KMS-11 (cell line): ENCODE results near the gene KCNF1.

Source experiments
- H2AFZ ChIP-seq: fragments of 200-600 bp; sonication (generic); 2 replicates; pipeline ENCODE4 v1.6.1; 2016; ENCODE audit warnings: antibody characterized with exemption, mixed run types, low read depth
- H3K27ac ChIP-seq: fragments of 200-600 bp; sonication (generic); 2 replicates; pipeline ENCODE4 v1.6.1; 2016; ENCODE audit warnings: mild to moderate bottlenecking, mixed run types
- H3K27me3 ChIP-seq: fragments of 200-600 bp; sonication (generic); 2 replicates; pipeline ENCODE4 v1.6.1; 2017; ENCODE audit warnings: mild to moderate bottlenecking, low read depth, mixed run types, moderate library complexity; ENCODE audit not compliant: insufficient read depth
- H3K36me3 ChIP-seq: fragments of 200-600 bp; sonication (generic); 2 replicates; pipeline ENCODE4 v1.6.1; 2017; ENCODE audit warnings: mild to moderate bottlenecking, mixed run types; ENCODE audit not compliant: insufficient read depth
- H3K4me1 ChIP-seq: fragments of 200-600 bp; sonication (generic); 2 replicates; pipeline ENCODE4 v1.6.1; 2016; ENCODE audit warnings: mild to moderate bottlenecking, low read depth, mixed run types; ENCODE audit not compliant: poor library complexity, severe bottlenecking
- H3K4me2 ChIP-seq: fragments of 200-600 bp; sonication (generic); 2 replicates; pipeline ENCODE4 v1.7.0; 2016; ENCODE audit warnings: mild to moderate bottlenecking, mixed run types
- H3K4me3 ChIP-seq: fragments of 200-600 bp; sonication (generic); IDR thresholded peaks from 2 replicates; pipeline ENCODE4 v1.6.1; 2017; ENCODE audit warnings: low read depth, low read length, mixed read lengths; ENCODE audit not compliant: insufficient read depth
- H3K79me2 ChIP-seq: fragments of 200-600 bp; sonication (generic); 2 replicates; pipeline ENCODE4 v1.6.1; 2016; ENCODE audit warnings: low read depth, mixed run types; ENCODE audit not compliant: insufficient read depth
- H3K9ac ChIP-seq: fragments of 200-600 bp; sonication (generic); 2 replicates; pipeline ENCODE4 v1.6.1; 2016; ENCODE audit warnings: mild to moderate bottlenecking, mixed run types
- H4K20me1 ChIP-seq: fragments of 200-600 bp; sonication (generic); 2 replicates; pipeline ENCODE4 v1.6.1; 2016; ENCODE audit warnings: mild to moderate bottlenecking, mixed run types; ENCODE audit not compliant: insufficient read depth
- CTCF ChIP-seq: fragments of 200-600 bp; sonication (generic); conservative IDR thresholded peaks from 2 replicates; pipeline ENCODE4 v1.6.1; 2017; ENCODE audit warnings: low read depth, mild to moderate bottlenecking, antibody characterized with exemption, low read length, moderate library complexity, mixed read lengths

The KCNF1 gene

GRCh38 chr2:10901160-10901939, 10.4 kb upstream of the KCNF1 start:
- Histone ChIP-seq H3K36me3 (no peaks in the 10 kb centered on the region), H3K4me1 (no peaks in the 10 kb centered on the region), H3K4me2 (no peak overlapping the region), H3K4me3 (no peak overlapping the region), H2AFZ (no peak overlapping the region), H3K27me3 (no peaks in the 10 kb centered on the region), H3K27ac (no peak overlapping the region), H3K79me2 (no peaks in the 10 kb centered on the region), H3K9ac (no peak overlapping the region), H4K20me1 (no peaks in the 10 kb centered on the region)
- no peak for TF ChIP-seq CTCF

DNA sequence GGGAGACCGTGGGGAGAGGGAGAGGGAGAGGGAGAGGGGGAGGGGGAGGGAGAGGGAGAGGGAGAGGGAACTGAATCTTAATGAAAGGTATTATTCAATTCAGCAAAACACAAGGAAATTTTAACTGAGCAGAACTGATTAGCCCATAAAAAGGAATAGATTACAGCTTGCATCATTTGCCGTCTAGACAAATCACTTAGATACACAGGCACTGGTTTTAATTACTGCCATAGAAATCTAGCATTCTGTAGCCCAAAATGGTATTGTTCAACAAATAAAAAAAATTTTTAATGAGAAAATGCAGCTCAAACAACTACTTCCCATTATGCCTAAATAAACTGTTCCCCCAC, 7.9 kb upstream of the KCNF1 start:
- no peaks in the 10 kb centered on the region for H3K79me2 ChIP-seq
- H3K9ac ChIP-seq: no peak overlapping the region
- H3K36me3 ChIP-seq: no peaks in the 10 kb centered on the region
- TF ChIP-seq CTCF: no peak
- no peak overlapping the region for H3K4me2 ChIP-seq
- H3K4me3 ChIP-seq: no peak overlapping the region
- no peaks in the 10 kb centered on the region for H4K20me1 ChIP-seq
- no peak overlapping the region for H2AFZ ChIP-seq
- no peaks in the 10 kb centered on the region for H3K27me3 ChIP-seq
- H3K27ac ChIP-seq: no peak overlapping the region
- H3K4me1 ChIP-seq: no peaks in the 10 kb centered on the region

GRCh38 chr2:10904455-10904854, 7.3 kb upstream of the KCNF1 start:
- Histone ChIP-seq H3K79me2 (no peaks in the 10 kb centered on the region), H3K9ac (no peak overlapping the region), H3K27me3 (no peaks in the 10 kb centered on the region)

DNA sequence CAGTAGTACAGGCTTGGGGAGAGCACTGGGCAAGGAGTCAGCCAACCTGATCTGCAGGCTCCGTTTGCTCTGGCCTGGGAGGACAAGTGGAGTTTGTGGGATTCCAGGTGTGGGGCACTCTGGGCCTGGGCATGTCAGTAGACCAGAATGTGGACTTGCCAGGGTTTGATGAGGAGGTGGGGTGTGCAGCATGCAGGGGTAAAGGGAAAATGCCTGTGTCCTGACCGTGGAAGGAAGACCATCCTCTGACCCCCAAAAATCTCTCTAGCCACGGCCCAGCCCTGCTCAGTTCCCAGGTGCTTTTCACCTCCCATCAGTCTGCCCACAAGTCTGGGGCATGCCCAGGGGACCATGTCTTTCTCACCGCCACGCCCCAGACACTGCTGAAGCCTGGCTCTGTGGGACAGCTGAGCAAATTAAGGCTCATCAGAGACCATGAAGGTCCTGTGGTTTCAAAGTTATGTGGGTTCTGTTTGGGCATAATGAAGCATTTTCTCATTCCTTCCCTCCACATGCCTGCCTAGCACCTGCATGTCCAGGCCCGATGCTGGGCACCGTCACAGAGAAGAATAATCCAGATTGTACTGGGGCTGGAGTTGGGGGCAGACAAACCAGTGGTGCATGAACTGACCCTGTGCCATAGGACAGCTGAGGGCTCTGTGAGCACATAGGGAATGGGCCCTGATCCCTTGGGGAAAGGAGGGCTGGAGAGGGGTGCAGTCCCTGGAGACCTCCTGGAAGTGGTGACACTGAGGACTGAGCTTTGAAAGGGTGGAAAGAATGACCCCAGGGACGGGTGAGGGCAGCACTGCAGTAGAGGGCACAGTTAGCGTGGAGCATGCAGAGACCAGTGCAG, 6.5 kb upstream of the KCNF1 start:
- Histone ChIP-seq H3K4me1 (no peaks in the 10 kb centered on the region), H3K9ac (no peak overlapping the region), H3K27ac (no peak overlapping the region), H4K20me1 (no peaks in the 10 kb centered on the region), H3K79me2 (no peaks in the 10 kb centered on the region), H3K36me3 (no peaks in the 10 kb centered on the region), H3K4me3 (no peak overlapping the region), H2AFZ (no peak overlapping the region), H3K27me3 (no peaks in the 10 kb centered on the region), H3K4me2 (no peak overlapping the region)
- TF ChIP-seq CTCF: no peak

More at GRCh38 chr2:10904455-10904854, 7.3 kb upstream of the KCNF1 start:
- TF ChIP-seq CTCF: no peak
- Histone ChIP-seq H3K4me1 (no peaks in the 10 kb centered on the region), H3K4me2 (no peak overlapping the region), H3K4me3 (no peak overlapping the region), H3K36me3 (no peaks in the 10 kb centered on the region), H3K27ac (no peak overlapping the region), H2AFZ (no peak overlapping the region), H4K20me1 (no peaks in the 10 kb centered on the region)
